ENCODE data around the gene PALMD.

- no peak for TF ChIP-seq SIN3A (IDR thresholded peaks at IDR 0.05; ENCODE audit: borderline replicate concordance, insufficient read depth, low read depth, low read length)
- no peak for TF ChIP-seq POLR2AphosphoS5 (IDR thresholded peaks at IDR 0.05; ENCODE audit: low read depth, low read length)
- TF ChIP-seq, protein P1, sequence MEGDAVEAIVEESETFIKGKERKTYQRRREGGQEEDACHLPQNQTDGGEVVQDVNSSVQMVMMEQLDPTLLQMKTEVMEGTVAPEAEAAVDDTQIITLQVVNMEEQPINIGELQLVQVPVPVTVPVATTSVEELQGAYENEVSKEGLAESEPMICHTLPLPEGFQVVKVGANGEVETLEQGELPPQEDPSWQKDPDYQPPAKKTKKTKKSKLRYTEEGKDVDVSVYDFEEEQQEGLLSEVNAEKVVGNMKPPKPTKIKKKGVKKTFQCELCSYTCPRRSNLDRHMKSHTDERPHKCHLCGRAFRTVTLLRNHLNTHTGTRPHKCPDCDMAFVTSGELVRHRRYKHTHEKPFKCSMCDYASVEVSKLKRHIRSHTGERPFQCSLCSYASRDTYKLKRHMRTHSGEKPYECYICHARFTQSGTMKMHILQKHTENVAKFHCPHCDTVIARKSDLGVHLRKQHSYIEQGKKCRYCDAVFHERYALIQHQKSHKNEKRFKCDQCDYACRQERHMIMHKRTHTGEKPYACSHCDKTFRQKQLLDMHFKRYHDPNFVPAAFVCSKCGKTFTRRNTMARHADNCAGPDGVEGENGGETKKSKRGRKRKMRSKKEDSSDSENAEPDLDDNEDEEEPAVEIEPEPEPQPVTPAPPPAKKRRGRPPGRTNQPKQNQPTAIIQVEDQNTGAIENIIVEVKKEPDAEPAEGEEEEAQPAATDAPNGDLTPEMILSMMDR (IDR thresholded peaks at IDR 0.05) = no peak
- no peak for TF ChIP-seq REST (IDR thresholded peaks at IDR 0.05; ENCODE audit: insufficient read depth in 1 of 2, low read depth in 2 of 2, low read length in 1 of 2)
These were observed 10.8 kb upstream of the PALMD start for GRCh38 chr1:99634971-99635624.

Data from Panc1 (cell line).